Nephron progenitor cell (in vitro differentiated cells): ENCODE measurements around the gene LTC4S.
A peak's percentile ranks its signal among the peaks of the same experiment; 100 is the strongest.
"Not testable (repeated sequence)": the region's sequence is repeated elsewhere in the genome, so short reads cannot be mapped to it uniquely, and the experiment has no call there.

Experiments
- DNase-seq: peaks from one replicate; pipeline ENCODE4 v3.0.0; 2021
- H3K27ac Mint-ChIP-seq: 2 replicates; pipeline ENCODE4 v1.8.0; 2021; ENCODE audit warnings: mild to moderate bottlenecking, moderate library complexity, mixed read lengths
- H3K27me3 Mint-ChIP-seq: 2 replicates; pipeline ENCODE4 v1.8.0; 2021; ENCODE audit warnings: mild to moderate bottlenecking, low read depth, mixed read lengths; ENCODE audit not compliant: poor library complexity
- H3K36me3 Mint-ChIP-seq: 2 replicates; pipeline ENCODE4 v1.8.0; 2021; ENCODE audit warnings: low read depth, mixed read lengths
- H3K4me1 Mint-ChIP-seq: 2 replicates; pipeline ENCODE4 v1.8.0; 2021; ENCODE audit warnings: mixed read lengths
- H3K4me3 Mint-ChIP-seq: 2 replicates; pipeline ENCODE4 v1.8.0; 2021; ENCODE audit warnings: mild to moderate bottlenecking, moderate library complexity, mixed read lengths
- H3K9me3 Mint-ChIP-seq: 2 replicates; pipeline ENCODE4 v1.8.0; 2021; ENCODE audit warnings: mild to moderate bottlenecking, moderate library complexity, mixed read lengths
- CTCF ChIP-seq: fragments of 200-600 bp; sonication (generic); IDR thresholded peaks from 2 replicates; pipeline ENCODE4 v1.5.0; 2021; ENCODE audit warnings: antibody characterized with exemption

LTC4S gene

DNA sequence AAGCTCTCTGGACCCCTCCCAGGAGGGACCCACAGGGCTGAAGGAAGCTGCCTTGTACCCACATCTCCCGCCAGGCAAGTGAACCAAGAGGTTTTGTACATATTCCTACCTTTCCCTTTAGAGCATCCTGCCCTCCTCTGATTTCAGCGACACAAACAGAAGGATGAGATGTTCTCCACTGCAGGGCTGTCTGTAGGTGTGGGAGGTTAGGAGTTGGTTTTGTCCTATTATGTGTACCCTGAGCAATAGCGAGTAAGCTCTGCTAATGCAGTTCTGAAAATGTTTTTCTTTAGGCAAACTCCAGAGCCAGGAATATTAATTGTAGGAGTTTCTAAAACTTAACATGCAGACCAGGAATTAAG is 39.9 kb downstream of the LTC4S start:
- Mint-ChIP-seq H3K9me3 (peaks cover 33% of the 10 kb centered on the region), H3K27me3 (no peaks in the 10 kb centered on the region), H3K36me3 (peaks cover 93% of the 10 kb centered on the region), H3K4me3 (no peak overlapping the region), H3K4me1 (peaks cover 12% of the 10 kb centered on the region), H3K27ac (no peak overlapping the region)
- no peak for TF ChIP-seq CTCF
- no peak for DNase-seq

DNA sequence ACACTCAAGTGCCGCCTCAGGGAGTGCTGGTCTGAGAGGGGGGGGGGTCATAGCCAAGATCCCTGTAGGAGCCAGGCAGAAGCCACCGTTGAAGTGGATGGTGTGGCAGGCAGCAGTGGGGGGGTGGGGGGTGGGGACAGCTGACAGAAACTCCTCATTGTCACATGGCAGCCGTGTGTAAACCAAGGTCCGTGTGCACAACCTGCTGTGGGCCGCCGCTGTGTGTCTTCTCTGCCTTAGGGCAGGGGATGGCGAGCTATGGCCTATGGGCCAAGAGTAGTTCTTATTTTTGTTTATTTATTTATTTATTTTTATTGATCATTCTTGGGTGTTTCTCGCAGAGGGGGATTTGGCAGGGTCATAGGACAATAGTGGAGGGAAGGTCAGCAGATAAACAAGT is 40.3 kb downstream of the LTC4S start:
- Mint-ChIP-seq H3K36me3 (peaks cover 93% of the 10 kb centered on the region), H3K4me3 (no peak overlapping the region), H3K27ac (no peak overlapping the region), H3K27me3 (no peaks in the 10 kb centered on the region), H3K9me3 (peaks cover 33% of the 10 kb centered on the region), H3K4me1 (peaks cover 9% of the 10 kb centered on the region)
- no peak for DNase-seq
- TF ChIP-seq CTCF: no peak

DNA sequence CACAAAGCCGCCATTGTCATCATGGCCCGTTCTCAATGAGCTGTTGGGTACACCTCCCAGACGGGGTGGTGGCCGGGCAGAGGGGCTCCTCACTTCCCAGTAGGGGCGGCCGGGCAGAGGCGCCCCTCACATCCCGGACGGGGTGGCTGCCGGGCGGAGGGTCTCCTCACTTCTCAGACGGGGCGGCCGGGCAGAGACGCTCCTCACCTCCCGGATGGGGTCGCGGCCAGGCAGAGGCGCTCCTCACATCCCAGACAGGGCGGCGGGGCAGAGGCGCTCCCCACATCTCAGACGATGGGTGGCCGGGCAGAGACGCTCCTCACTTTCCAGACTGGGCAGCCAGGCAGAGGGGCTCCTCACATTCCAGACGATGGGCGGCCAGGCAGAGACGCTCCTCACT is 41.1 kb downstream of the LTC4S start:
- not testable (repeated sequence) for DNase-seq, H3K4me3 Mint-ChIP-seq, H3K27me3 Mint-ChIP-seq, H3K4me1 Mint-ChIP-seq, H3K27ac Mint-ChIP-seq
- H3K36me3 Mint-ChIP-seq: peaks cover 91% of the 10 kb centered on the region
- peaks cover 27% of the 10 kb centered on the region for H3K9me3 Mint-ChIP-seq

GRCh38 chr5:179836225-179837019 is 42.6 kb downstream of the LTC4S start:
- Mint-ChIP-seq H3K27ac (peak overlapping the region; percentile 68), H3K4me3 (no peak overlapping the region), H3K36me3 (peaks cover 88% of the 10 kb centered on the region), H3K4me1 (no peaks in the 10 kb centered on the region), H3K27me3 (no peaks in the 10 kb centered on the region), H3K9me3 (peaks cover 17% of the 10 kb centered on the region)
- no peak for DNase-seq
- TF ChIP-seq CTCF: no peak

DNA sequence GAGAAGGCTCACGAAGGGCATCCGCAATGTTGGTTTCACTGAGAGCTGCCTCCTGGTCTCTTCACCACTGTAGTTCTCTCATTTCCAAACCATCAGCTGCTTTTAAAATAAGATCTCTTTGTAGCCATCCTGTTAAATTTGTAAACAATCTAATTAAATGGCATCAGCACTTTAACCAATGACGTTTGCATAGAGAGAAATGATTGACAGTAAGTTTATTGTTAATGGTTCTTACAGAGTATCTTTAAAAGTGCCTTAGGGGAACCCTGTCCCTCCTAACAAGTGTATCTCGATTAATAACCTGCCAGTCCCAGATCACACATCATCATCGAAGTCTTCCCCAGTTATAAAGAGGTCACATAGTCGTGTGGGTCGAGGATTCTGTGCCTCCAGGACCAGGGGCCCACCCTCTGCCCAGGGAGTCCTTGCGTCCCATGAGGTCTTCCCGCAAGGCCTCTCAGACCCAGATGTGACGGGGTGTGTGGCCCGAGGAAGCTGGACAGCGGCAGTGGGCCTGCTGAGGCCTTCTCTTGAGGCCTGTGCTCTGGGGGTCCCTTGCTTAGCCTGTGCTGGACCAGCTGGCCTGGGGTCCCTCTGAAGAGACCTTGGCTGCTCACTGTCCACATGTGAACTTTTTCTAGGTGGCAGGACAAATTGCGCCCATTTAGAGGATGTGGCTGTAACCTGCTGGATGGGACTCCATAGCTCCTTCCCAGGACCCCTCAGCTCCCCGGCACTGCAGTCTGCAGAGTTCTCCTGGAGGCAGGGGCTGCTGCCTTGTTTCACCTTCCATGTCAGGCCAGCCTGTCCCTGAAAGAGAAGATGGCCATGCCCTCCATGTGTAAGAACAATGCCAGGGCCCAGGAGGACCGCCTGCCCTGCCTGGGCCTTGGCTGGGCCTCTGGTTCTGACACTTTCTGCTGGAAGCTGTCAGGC is 43.6 kb downstream of the LTC4S start:
- H3K27me3 Mint-ChIP-seq: no peaks in the 10 kb centered on the region
- no peaks in the 10 kb centered on the region for H3K4me1 Mint-ChIP-seq
- H3K9me3 Mint-ChIP-seq: peaks cover 17% of the 10 kb centered on the region
- no peak overlapping the region for H3K4me3 Mint-ChIP-seq
- no peak for TF ChIP-seq CTCF
- no peak for DNase-seq
- H3K27ac Mint-ChIP-seq: peak overlapping the region; percentile 68
- H3K36me3 Mint-ChIP-seq: peaks cover 87% of the 10 kb centered on the region

- peaks cover 69% of the 10 kb centered on the region for H3K36me3 Mint-ChIP-seq
- peaks cover 4% of the 10 kb centered on the region for H3K27me3 Mint-ChIP-seq
- H3K9me3 Mint-ChIP-seq: peaks cover 24% of the 10 kb centered on the region
- no peaks in the 10 kb centered on the region for H3K4me1 Mint-ChIP-seq
- H3K4me3 Mint-ChIP-seq: no peak overlapping the region
- DNase-seq: no peak
- H3K27ac Mint-ChIP-seq: no peak overlapping the region
- TF ChIP-seq CTCF: no peak
Measured at GRCh38 chr5:179839328-179840256, 45.8 kb downstream of the LTC4S start.
